Activated CD8-positive, alpha-beta memory T cell treated with anti-CD3 and anti-CD28 coated beads for 36 hours (primary cell): Measurements from ENCODE around the gene GADL1. TPM values are rescaled to one million over a fixed set of nuclear protein-coding genes. Genes with fewer than 3 reads are reported as not detected.

ENCODE experiments used
- CTCF ChIA-PET: fragments of 350-600 bp; sonication (Branson Sonifier 250); formaldehyde crosslinking; loops from one replicate; lab custom pipeline; 2021; ENCODE audit warnings: antibody characterized with exemption; lab: Charles Lee
- POLR2A ChIA-PET: fragments of 350-600 bp; sonication (Branson Sonifier 250); formaldehyde crosslinking; loops from one replicate; lab custom pipeline; 2021; ENCODE audit warnings: antibody characterized with exemption; lab: Charles Lee
- total RNA-seq, 2 experiments: library from RNA; stranded (reverse); gene quantifications; one replicate each; pipeline ENCODE4 v1.2.3, GENCODE V29; 2021

GADL1 gene
- total RNA-seq, 2 experiments from 2014 or later = not detected

- CTCF ChIA-PET = no interaction called here
- POLR2A ChIA-PET = no interaction called here
Measured at GRCh38 chr3:30890907-30891306, 3.6 kb downstream of the GADL1 start.

GRCh38 chr3:30886888-30887287, 7.6 kb downstream of the GADL1 start:
- POLR2A ChIA-PET = no interaction called here
- CTCF ChIA-PET = no interaction called here

- POLR2A ChIA-PET = no interaction called here
Measured at GRCh38 chr3:30878862-30879261, 15.6 kb downstream of the GADL1 start.

GRCh38 chr3:30875505-30875904, 19.0 kb downstream of the GADL1 start:
- ChIA-PET CTCF (no interaction called here), POLR2A (no interaction called here)

More at GRCh38 chr3:30878862-30879261, 15.6 kb downstream of the GADL1 start:
- CTCF ChIA-PET = no interaction called here

GRCh38 chr3:30873671-30874070, 20.8 kb downstream of the GADL1 start:
- ChIA-PET POLR2A (no interaction called here), CTCF (no interaction called here)

- CTCF ChIA-PET = no interaction called here
- POLR2A ChIA-PET = no interaction called here
Measured at GRCh38 chr3:30872879-30873278, 21.6 kb downstream of the GADL1 start.

- POLR2A ChIA-PET = no interaction called here
- CTCF ChIA-PET = no interaction called here
Measured at GRCh38 chr3:30871720-30872119, 22.7 kb downstream of the GADL1 start.

GRCh38 chr3:30864836-30865235, 29.6 kb downstream of the GADL1 start:
- ChIA-PET CTCF (no interaction called here), POLR2A (no interaction called here)

- POLR2A ChIA-PET = no interaction called here
- CTCF ChIA-PET = no interaction called here
Measured at GRCh38 chr3:30864132-30864531, 30.3 kb downstream of the GADL1 start.

GRCh38 chr3:30862004-30862403, 32.5 kb downstream of the GADL1 start:
- ChIA-PET POLR2A (no interaction called here), CTCF (no interaction called here)

- CTCF ChIA-PET = no interaction called here
- POLR2A ChIA-PET = no interaction called here
Measured at GRCh38 chr3:30858894-30859389, 35.5 kb downstream of the GADL1 start.

- ChIA-PET POLR2A (no interaction called here), CTCF (no interaction called here)
Measured at GRCh38 chr3:30855400-30856292, 38.8 kb downstream of the GADL1 start.

GRCh38 chr3:30852833-30853232, 41.6 kb downstream of the GADL1 start:
- ChIA-PET POLR2A (no interaction called here), CTCF (no interaction called here)

GRCh38 chr3:30848087-30848779, 46.2 kb downstream of the GADL1 start:
- ChIA-PET CTCF (no interaction called here), POLR2A (no interaction called here)

- POLR2A ChIA-PET = no interaction called here
- CTCF ChIA-PET = no interaction called here
Measured at GRCh38 chr3:30847592-30847991, 46.9 kb downstream of the GADL1 start.

- ChIA-PET POLR2A (no interaction called here), CTCF (no interaction called here)
Measured at GRCh38 chr3:30845606-30846005, 48.9 kb downstream of the GADL1 start.

- POLR2A ChIA-PET = no interaction called here
Measured at GRCh38 chr3:30843877-30844276, 50.6 kb downstream of the GADL1 start.

GRCh38 chr3:30836141-30836540, 58.3 kb downstream of the GADL1 start:
- ChIA-PET POLR2A (no interaction called here), CTCF (no interaction called here)

More at GRCh38 chr3:30843877-30844276, 50.6 kb downstream of the GADL1 start:
- CTCF ChIA-PET = no interaction called here

GRCh38 chr3:30835667-30836066, 58.8 kb downstream of the GADL1 start:
- CTCF ChIA-PET = no interaction called here
- POLR2A ChIA-PET = no interaction called here

GRCh38 chr3:30832961-30833575, 61.4 kb downstream of the GADL1 start:
- CTCF ChIA-PET = interaction anchor here (0.6 kb wide), 1 partner anchor 153 kb away, joined by 6 read pairs; no protein-coding TSS in a partner anchor
- POLR2A ChIA-PET = no interaction called here
